GM12874 (cell line): ENCODE measurements around the gene CAMK2B.

Experiments used
- CTCF ChIP-seq: IDR thresholded peaks from 2 replicates; pipeline ENCODE4 v1.5.1; 2011; ENCODE audit warnings: low read depth, mild to moderate bottlenecking, control low read depth, low read length, moderate library complexity; ENCODE audit not compliant: insufficient read depth

CAMK2B gene

GRCh38 chr7:44242091-44242490 is 83.3 kb downstream of the CAMK2B start:
- TF ChIP-seq CTCF = no peak

- TF ChIP-seq CTCF = peak; percentile 90
Observed at GRCh38 chr7:44240983-44241510, 84.3 kb downstream of the CAMK2B start.

- no peak for TF ChIP-seq CTCF
Observed at GRCh38 chr7:44240376-44240775, 85.0 kb downstream of the CAMK2B start.

- no peak for TF ChIP-seq CTCF
Observed at GRCh38 chr7:44239361-44239760, 86.0 kb downstream of the CAMK2B start.

- TF ChIP-seq CTCF = no peak
Observed at GRCh38 chr7:44238116-44238695, 87.2 kb downstream of the CAMK2B start.

GRCh38 chr7:44237696-44238095 is 87.7 kb downstream of the CAMK2B start:
- TF ChIP-seq CTCF = no peak

GRCh38 chr7:44236333-44236728 is 89.1 kb downstream of the CAMK2B start:
- TF ChIP-seq CTCF = no peak
